Fibroblast of peridontal ligament (primary cell): ENCODE measurements around the gene PIWIL1.

Experiments
- DNase-seq: peaks from one replicate; pipeline ENCODE4 v3.0.0-alpha.2; 2010; ENCODE audit errors: extremely low read depth

The PIWIL1 gene

GRCh38 chr12:130374083-130374482 lies 36.4 kb downstream of the PIWIL1 start:
- DNase-seq: no peak

GRCh38 chr12:130375296-130376287 lies 37.9 kb downstream of the PIWIL1 start:
- DNase-seq: no peak

DNA sequence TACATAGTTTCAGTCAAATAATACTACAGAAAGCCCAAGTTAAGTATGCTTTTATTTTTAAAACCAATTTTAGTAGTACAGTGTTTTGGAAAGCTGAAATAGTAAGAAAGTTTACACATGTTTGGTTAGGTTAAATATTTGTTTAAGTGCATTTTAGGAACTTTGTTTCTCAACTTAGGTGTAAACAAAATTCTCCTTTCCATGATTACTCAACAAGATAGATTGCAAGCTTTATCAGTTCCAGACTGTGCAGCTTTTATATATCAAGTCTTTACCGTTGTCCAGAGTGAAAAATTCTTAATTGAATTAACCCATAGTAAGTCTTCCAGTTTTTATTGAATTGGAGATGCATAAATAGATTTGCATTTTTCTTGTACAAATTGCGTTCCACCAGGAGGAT lies 45.1 kb downstream of the PIWIL1 start:
- no peak for DNase-seq

GRCh38 chr12:130384234-130384633 lies 46.5 kb downstream of the PIWIL1 start:
- no peak for DNase-seq

DNA sequence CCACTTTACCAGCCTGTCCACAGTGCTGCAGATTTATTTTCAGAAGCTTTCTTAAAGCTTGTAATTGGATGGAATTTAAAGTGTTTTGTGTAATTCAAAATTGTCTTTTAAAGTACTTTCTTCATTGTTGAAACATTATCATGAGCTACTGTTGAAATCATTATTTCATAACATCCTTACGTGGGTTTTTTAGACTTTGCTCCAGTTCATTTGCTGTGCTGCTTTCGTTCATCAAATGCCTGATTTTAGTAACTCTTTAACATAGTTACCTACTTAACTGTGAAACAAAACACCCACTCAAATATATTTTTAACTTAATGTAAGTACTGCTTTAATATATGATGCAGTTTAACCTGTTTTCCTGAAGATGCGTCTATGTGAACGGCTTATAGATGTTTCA lies 47.5 kb downstream of the PIWIL1 start:
- DNase-seq: no peak

GRCh38 chr12:130391186-130391585 lies 53.5 kb downstream of the PIWIL1 start:
- no peak for DNase-seq

- DNase-seq: no peak
Measured at GRCh38 chr12:130394906-130395305, 57.2 kb downstream of the PIWIL1 start.

- no peak for DNase-seq
Measured at GRCh38 chr12:130396667-130397066, 59.0 kb downstream of the PIWIL1 start.

DNA sequence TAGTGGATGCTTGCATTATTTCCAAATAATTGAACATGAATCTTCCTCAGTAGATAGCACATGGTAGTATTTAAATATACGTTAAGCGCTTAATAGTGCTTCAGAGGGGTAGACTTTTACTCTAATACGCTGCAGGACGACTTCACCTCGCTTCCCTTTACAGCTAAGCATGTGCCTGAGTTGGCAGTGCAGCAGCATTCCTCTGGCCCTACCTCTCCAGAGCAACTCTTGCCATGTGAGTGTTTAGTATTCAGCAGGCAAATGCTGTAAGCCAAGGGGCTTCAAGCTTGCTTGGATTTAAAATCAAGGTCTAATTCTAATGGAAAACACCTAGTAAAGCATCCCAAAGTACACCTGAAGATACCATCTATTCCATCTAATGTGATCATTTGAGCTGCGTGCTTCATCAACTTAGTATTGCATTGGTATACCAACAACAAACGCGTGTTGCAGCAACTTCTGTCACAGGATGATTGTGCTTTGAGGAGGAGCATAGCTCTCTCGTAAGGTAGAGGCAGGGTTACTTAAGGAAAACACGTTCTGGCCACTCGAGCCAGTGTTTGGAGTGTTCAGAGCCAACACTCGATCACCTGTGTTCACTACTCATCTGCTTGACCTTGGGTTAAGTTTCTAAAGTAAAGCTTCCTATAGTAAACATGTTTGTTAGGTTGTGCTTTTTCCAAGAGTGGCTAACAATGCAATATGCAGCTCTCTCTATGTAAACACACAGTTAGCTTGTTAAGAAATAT lies 60.6 kb downstream of the PIWIL1 start:
- DNase-seq: no peak

- no peak for DNase-seq
Measured at GRCh38 chr12:130401703-130402102, 64.0 kb downstream of the PIWIL1 start.

DNA sequence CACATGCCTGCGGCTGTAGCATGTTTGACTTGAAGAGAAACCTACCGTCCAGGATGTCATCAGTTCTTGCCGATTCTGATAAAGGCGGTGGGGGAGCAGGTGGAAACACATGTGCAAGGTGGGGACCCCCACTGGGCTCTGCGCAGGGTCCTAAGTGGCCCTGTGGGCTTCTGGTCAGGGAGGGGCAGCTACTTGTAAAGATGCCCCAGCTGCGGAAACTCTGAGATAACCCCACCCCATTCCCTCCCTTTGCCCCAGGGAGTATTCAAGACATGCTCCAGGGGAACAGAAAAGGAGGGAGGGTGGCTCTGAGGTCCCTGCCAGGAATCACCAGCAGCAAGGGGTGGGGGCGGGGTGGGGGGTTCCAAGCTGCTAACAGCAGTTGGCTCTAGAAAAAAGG lies 67.6 kb downstream of the PIWIL1 start:
- no peak for DNase-seq

DNA sequence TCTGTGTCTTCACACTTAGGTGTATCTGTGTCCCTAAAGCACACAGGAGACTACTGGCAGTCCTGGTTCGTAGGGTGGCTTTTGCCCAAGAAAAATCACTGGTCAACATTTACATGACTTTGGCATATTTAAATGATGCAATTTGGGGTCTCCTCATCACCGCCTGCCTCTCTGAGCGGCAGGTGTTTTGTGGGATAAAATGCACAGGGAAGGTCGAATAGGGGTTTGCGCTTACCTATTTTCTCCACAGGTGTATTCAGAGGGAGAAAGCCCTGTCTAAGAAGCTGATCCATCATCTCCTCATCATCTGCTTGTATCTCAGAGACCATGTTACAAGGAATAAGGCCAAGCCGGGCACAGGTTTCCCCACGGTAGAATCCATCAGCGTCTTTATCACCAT lies 74.7 kb downstream of the PIWIL1 start:
- no peak for DNase-seq

GRCh38 chr12:130413909-130414308 lies 76.2 kb downstream of the PIWIL1 start:
- DNase-seq: no peak

DNA sequence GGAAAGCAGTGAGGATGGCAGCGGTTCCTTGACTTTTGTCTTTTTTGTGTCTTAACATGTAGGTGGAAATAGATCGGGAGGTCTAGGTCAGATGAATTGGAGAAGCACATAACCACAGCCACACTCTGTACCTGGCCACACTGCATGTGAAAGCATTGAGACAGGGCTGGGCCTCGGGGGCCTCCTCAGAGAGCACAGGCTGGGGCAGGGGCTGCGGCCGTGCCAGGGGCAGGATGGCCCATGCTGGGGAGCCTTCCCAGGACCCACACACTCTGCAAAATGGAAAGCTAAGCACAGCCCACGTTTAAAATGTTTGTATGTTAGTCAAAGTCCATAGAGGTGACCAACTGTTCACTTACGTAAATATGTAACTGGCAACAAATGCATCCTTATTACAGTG lies 76.7 kb downstream of the PIWIL1 start:
- DNase-seq: no peak

DNA sequence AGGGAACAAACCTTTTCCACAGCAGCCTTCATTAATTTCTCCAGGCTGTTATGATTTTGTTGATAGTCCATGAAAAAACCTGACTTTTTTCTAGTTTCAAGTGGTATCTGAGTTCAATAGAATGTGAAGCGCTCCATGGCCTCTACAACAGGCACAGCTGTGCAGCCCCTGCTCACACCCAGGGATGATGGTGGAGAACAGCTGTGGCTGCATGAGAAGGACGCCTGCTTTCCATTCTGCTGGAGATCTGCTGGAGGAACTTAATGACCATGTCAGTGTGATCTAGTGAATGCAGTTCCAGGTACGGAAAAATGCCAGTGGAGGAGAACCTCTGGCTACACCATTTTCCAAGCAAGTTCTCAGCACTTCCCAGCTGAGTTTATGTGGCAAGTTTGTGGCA lies 80.6 kb downstream of the PIWIL1 start:
- DNase-seq: no peak

DNA sequence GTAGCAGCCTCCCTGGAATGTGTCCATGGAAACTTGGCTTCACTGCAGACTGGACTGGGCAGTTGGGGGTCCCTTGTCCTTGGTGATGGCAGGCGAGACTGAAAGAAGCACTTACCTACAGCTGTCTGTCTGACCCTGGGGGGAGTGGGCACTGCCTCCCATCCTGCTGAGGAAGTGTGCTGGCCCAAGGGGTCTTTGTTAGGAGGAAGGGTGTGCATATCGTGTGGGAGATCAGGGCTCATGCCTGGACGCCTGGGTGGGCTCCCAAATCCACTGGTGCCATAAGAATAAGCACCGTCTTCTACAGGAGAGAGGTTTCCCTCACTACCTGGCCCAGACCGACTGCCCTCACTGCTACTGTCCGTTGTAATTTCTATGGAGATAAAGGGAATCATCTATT lies 81.4 kb downstream of the PIWIL1 start:
- no peak for DNase-seq

DNA sequence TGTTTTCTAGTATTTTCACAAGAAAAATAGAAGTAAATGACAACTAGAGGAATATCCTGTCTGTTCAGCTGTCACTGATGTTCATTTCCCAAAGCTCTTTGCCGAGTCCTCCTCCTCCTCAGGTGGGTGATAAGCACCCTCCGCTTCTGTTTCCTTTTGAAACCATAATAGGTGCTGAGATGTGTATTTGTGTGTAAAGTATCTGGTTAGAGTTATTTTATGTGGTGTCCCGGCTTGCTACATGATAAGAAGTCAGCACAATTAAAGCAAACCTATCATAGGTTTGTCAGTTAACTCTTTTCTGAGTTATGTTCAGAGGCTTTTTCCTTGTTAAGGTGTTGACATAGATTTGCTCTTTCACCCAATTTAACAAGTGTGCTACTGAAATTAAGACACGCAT lies 82.4 kb downstream of the PIWIL1 start:
- no peak for DNase-seq

DNA sequence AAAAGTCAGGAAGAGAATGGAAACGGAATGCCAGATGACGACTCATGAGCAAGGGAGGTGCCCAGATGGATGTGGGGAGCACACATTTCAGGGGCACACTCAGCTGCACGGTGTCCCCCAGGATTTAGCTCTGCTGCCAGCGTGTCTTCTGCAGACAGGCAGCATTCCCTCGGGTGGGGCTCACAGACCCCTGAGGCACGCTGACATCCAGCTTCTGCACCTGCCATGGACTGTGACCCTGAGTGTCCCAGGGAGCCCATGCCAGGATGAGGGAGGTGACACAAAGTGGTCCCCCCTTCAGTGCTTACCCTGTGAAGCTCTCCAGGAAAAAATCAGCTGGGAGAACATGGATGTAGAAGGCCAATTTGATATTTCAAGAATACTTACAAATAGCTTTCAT lies 84.2 kb downstream of the PIWIL1 start:
- DNase-seq: no peak
